Astrocyte of the spinal cord (primary cell): ENCODE results near the gene LPIN2.

Experiments
- DNase-seq: peaks from one replicate; pipeline ENCODE4 v3.0.0; 2011; ENCODE audit warnings: low read depth, low spot score
- H3K4me3 ChIP-seq: 2 replicates; pipeline ENCODE4 v1.5.1; 2011; ENCODE audit warnings: low read depth, mild to moderate bottlenecking, low read length, moderate library complexity
- CTCF ChIP-seq: IDR thresholded peaks from 2 replicates; pipeline ENCODE4 v1.5.1; 2012; ENCODE audit warnings: low read depth, mild to moderate bottlenecking, low read length, inconsistent platforms
- in situ Hi-C: cut with HindIII; loops from 2 replicates; pipeline ENCODE4 v1.10.0; 2017; ENCODE audit warnings: low sequenced_read_pairs

The LPIN2 gene

GRCh38 chr18:2968606-2969005 lies 44.3 kb downstream of the LPIN2 start:
- TF ChIP-seq CTCF = no peak
- DNase-seq = no peak
- in situ Hi-C loops = no loop called here
- H3K4me3 ChIP-seq = no peak overlapping the region

GRCh38 chr18:2967820-2968219 lies 45.1 kb downstream of the LPIN2 start:
- TF ChIP-seq CTCF = no peak
- in situ Hi-C loops = no loop called here
- DNase-seq = no peak
- no peak overlapping the region for H3K4me3 ChIP-seq

- DNase-seq = no peak
- TF ChIP-seq CTCF = no peak
- H3K4me3 ChIP-seq = no peak overlapping the region
- in situ Hi-C loops = no loop called here
Measured at GRCh38 chr18:2967357-2967756, 45.6 kb downstream of the LPIN2 start.

GRCh38 chr18:2966560-2966959 lies 46.4 kb downstream of the LPIN2 start:
- TF ChIP-seq CTCF = no peak
- no peak for DNase-seq
- no peak overlapping the region for H3K4me3 ChIP-seq
- in situ Hi-C loops = no loop called here

GRCh38 chr18:2965797-2966196 lies 47.1 kb downstream of the LPIN2 start:
- DNase-seq = no peak
- in situ Hi-C loops = no loop called here
- H3K4me3 ChIP-seq = no peak overlapping the region
- no peak for TF ChIP-seq CTCF

- in situ Hi-C loops = no loop called here
- DNase-seq = no peak
- no peak for TF ChIP-seq CTCF
- H3K4me3 ChIP-seq = no peak overlapping the region
Measured at GRCh38 chr18:2964361-2965010, 48.5 kb downstream of the LPIN2 start.
